ENCODE results near the gene DCUN1D3. TPM values are rescaled to one million over a fixed set of nuclear protein-coding genes. Genes with fewer than 3 reads are reported as not detected.

Gene DCUN1D3
- total RNA-seq, 2 experiments from 2014 or later = 3.1 to 4.5 TPM

- H3K4me3 ChIP-seq (ENCODE audit: low read depth, low read length, poor library complexity, severe bottlenecking) = peak overlapping the region; percentile 75
- peaks cover 14% of the 10 kb centered on the region; the same call in 1 of the 2 replicates for H4K20me1 ChIP-seq (ENCODE audit: insufficient read depth, low read length)
- H3K9me3 ChIP-seq (ENCODE audit: low read length) = no peaks in the 10 kb centered on the region
- intact Hi-C loops (cut with micrococcal nuclease; ENCODE audit: unreplicated experiment) = loop anchor here (2.0 to 10.0 kb wide), 3 partner anchors 25 to 1398 kb away; partner anchors contain the start of genes ERI2, POLR3E and REXO5
- peak overlapping the region; percentile 75; the same call in 1 of the 2 replicates for H2AFZ ChIP-seq (ENCODE audit: low read length)
- H3K36me3 ChIP-seq (ENCODE audit: insufficient read depth, low read length) = peaks cover 35% of the 10 kb centered on the region
- peak overlapping the region; percentile 7 for H3K27ac ChIP-seq (ENCODE audit: low read depth, low read length, poor library complexity, severe bottlenecking)
- peaks cover 45% of the 10 kb centered on the region for H3K4me1 ChIP-seq (ENCODE audit: insufficient read depth, low read length, poor library complexity, severe bottlenecking)
- H3K9me2 ChIP-seq (ENCODE audit: insufficient read depth, low read length) = no peaks in the 10 kb centered on the region
- peak; percentile 9 for DNase-seq (ENCODE audit: low spot score)
- H3K4me2 ChIP-seq (ENCODE audit: low read length) = peak overlapping the region; percentile 91
- CTCF ChIA-PET (ENCODE audit: unreplicated experiment) = no interaction called here
- no TSS peak for BruUV-seq (replicated peaks)
- TF ChIP-seq EZH2phosphoT487 (IDR thresholded peaks at IDR 0.05; ENCODE audit: borderline replicate concordance, low read depth, low read length) (no peak), CTCF (conservative IDR thresholded peaks at IDR 0.05; ENCODE audit: low read length) (no peak)
- H3K79me2 ChIP-seq (ENCODE audit: insufficient read depth, low read depth, low read length) = peaks cover 27% of the 10 kb centered on the region; the same call in 1 of the 2 replicates
- POLR2A ChIA-PET = interaction anchor here (0.7 to 1.2 kb wide), 3 partner anchors 24 to 1344 kb away, joined by 5 to 6 read pairs (median 5); partner anchors contain the start of genes ERI2, REXO5 and VPS35L
Measured at GRCh38 chr16:20899477-20900298, 470 bp downstream of the DCUN1D3 start.

- POLR2A ChIA-PET = interaction anchor here (0.7 kb wide), 1 partner anchor 1343 kb away, joined by 6 read pairs; the partner anchor contains the start of gene VPS35L
- peaks cover 9% of the 10 kb centered on the region; the same call in 1 of the 2 replicates for H4K20me1 ChIP-seq (ENCODE audit: insufficient read depth, low read length)
- no peak overlapping the region for H2AFZ ChIP-seq (ENCODE audit: low read length)
- TF ChIP-seq CTCF (conservative IDR thresholded peaks at IDR 0.05; ENCODE audit: low read length) (no peak), EZH2phosphoT487 (IDR thresholded peaks at IDR 0.05; ENCODE audit: borderline replicate concordance, low read depth, low read length) (no peak)
- H3K9me2 ChIP-seq (ENCODE audit: insufficient read depth, low read length) = no peaks in the 10 kb centered on the region
- H3K79me2 ChIP-seq (ENCODE audit: insufficient read depth, low read depth, low read length) = peaks cover 27% of the 10 kb centered on the region; the same call in 1 of the 2 replicates
- H3K4me1 ChIP-seq (ENCODE audit: insufficient read depth, low read length, poor library complexity, severe bottlenecking) = peaks cover 38% of the 10 kb centered on the region
- no peak for DNase-seq (ENCODE audit: low spot score)
- H3K9me3 ChIP-seq (ENCODE audit: low read length) = no peaks in the 10 kb centered on the region
- CTCF ChIA-PET (ENCODE audit: unreplicated experiment) = no interaction called here
- peak overlapping the region; percentile 91 for H3K4me2 ChIP-seq (ENCODE audit: low read length)
- peaks cover 39% of the 10 kb centered on the region for H3K36me3 ChIP-seq (ENCODE audit: insufficient read depth, low read length)
- intact Hi-C loops (cut with micrococcal nuclease; ENCODE audit: unreplicated experiment) = no loop called here
- no TSS peak for BruUV-seq (replicated peaks)
- peak overlapping the region; percentile 75 for H3K4me3 ChIP-seq (ENCODE audit: low read depth, low read length, poor library complexity, severe bottlenecking)
- no peak overlapping the region for H3K27ac ChIP-seq (ENCODE audit: low read depth, low read length, poor library complexity, severe bottlenecking)
Measured at GRCh38 chr16:20899071-20899470, 1.1 kb downstream of the DCUN1D3 start.
